ENCODE data around the gene PHLDA2. TPM values are rescaled to one million over a fixed set of nuclear protein-coding genes. Genes with fewer than 3 reads are reported as not detected.
A peak's percentile ranks its signal among the peaks of the same experiment; 100 is the strongest.

The PHLDA2 gene, protein sequence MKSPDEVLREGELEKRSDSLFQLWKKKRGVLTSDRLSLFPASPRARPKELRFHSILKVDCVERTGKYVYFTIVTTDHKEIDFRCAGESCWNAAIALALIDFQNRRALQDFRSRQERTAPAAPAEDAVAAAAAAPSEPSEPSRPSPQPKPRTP
- 7.2 TPM for total RNA-seq
- long read RNA-seq, transcript PHLDA2-201 (2 exons, 955 nt): major isoform, 7 of 7 reads
- long read RNA-seq, partial matches to known transcripts: 0 of 7 reads
- long read RNA-seq, other reads (novel, unspliced or antisense): 0 of 7 reads

DNA sequence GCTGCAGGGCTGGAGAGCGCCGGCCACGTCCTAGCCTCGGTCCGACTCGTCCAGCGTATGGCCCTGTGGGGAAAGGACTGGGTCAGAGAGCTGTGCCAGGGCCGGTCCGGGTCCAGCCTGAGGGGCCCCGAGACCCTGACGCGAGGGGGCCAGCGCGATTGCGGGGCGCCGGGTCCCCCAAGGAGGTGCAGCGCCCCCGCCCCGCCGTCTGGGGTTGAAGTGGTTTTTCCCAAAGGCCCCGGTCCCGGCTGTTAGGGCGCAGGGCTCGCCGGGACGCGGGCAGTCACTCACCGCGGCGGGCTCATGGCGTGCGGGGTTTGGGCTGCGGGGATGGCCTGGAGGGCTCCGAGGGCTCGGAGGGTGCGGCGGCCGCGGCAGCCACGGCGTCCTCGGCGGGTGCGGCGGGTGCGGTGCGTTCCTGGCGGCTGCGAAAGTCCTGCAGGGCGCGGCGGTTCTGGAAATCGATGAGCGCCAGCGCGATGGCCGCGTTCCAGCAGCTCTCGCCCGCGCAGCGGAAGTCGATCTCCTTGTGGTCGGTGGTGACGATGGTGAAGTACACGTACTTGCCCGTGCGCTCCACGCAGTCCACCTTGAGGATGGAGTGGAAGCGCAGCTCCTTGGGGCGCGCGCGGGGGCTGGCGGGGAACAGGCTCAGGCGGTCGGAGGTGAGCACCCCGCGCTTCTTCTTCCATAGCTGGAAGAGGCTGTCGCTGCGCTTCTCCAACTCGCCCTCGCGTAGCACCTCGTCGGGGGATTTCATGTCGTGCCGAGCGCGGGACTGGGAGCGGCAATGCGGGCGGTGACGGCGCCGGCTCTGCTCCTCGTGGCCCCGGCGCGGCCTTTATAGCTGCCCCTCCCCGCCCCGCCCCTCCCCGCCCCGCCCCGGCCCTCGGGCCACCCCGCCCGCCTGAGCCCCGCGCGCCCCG, at the start of gene PHLDA2:
Gene PHLDA2, minus strand, starts transcription at position 816 of the 926 bp plus-strand sequence. Its CDS starts 56 bp downstream, at position 760.
- Histone ChIP-seq H3K27ac (peak within 1 kb of the TSS; percentile 82), H3K4me1 (peaks cover 32% of the 10 kb centered on the region)
- TF ChIP-seq, protein P1, sequence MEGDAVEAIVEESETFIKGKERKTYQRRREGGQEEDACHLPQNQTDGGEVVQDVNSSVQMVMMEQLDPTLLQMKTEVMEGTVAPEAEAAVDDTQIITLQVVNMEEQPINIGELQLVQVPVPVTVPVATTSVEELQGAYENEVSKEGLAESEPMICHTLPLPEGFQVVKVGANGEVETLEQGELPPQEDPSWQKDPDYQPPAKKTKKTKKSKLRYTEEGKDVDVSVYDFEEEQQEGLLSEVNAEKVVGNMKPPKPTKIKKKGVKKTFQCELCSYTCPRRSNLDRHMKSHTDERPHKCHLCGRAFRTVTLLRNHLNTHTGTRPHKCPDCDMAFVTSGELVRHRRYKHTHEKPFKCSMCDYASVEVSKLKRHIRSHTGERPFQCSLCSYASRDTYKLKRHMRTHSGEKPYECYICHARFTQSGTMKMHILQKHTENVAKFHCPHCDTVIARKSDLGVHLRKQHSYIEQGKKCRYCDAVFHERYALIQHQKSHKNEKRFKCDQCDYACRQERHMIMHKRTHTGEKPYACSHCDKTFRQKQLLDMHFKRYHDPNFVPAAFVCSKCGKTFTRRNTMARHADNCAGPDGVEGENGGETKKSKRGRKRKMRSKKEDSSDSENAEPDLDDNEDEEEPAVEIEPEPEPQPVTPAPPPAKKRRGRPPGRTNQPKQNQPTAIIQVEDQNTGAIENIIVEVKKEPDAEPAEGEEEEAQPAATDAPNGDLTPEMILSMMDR (IDR thresholded peaks at IDR 0.05): no peak

DNA sequence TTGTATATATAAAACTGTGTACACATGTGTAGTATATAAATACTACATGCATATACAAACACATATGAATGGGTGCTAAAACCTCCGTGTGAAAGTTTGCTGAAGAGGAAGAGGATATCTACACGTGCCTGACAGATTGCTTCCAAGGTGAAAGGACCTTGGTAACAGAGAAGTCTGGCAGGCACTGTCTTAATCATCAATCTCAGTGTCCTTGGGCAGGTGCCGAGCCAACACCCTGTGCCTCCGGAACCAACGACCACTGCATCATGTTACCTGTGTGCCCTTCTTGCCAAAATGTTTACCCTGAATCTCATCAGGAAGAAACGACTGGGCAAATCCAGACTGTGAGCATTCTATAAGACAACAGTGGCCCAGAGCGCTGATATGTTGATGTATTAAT, 47.9 kb upstream of the PHLDA2 start:
- Histone ChIP-seq H3K4me1 (no peaks in the 10 kb centered on the region), H3K9me3 (no peaks in the 10 kb centered on the region), H3K36me3 (peaks cover 71% of the 10 kb centered on the region), H3K27ac (no peak overlapping the region), H3K27me3 (ENCODE audit: low read depth) (no peaks in the 10 kb centered on the region), H3K4me3 (no peak overlapping the region)
- no peak for ATAC-seq
- DNase-seq: no peak
- intact Hi-C loops (cut with DNase I): no loop called here
- TF ChIP-seq, protein P1 (IDR thresholded peaks at IDR 0.05): no peak

More for the DNA sequence above, at the start of gene PHLDA2:
- ATAC-seq (peak; percentile 49 to 54), DNase-seq (peak; percentile 72)
- Histone ChIP-seq H3K4me3 (peak within 1 kb of the TSS; percentile 62), H3K36me3 (no peaks in the 10 kb centered on the region), H3K9me3 (no peaks in the 10 kb centered on the region), H3K27me3 (ENCODE audit: low read depth) (peaks cover 14% of the 10 kb centered on the region)
- intact Hi-C loops (cut with DNase I): no loop called here

DNA sequence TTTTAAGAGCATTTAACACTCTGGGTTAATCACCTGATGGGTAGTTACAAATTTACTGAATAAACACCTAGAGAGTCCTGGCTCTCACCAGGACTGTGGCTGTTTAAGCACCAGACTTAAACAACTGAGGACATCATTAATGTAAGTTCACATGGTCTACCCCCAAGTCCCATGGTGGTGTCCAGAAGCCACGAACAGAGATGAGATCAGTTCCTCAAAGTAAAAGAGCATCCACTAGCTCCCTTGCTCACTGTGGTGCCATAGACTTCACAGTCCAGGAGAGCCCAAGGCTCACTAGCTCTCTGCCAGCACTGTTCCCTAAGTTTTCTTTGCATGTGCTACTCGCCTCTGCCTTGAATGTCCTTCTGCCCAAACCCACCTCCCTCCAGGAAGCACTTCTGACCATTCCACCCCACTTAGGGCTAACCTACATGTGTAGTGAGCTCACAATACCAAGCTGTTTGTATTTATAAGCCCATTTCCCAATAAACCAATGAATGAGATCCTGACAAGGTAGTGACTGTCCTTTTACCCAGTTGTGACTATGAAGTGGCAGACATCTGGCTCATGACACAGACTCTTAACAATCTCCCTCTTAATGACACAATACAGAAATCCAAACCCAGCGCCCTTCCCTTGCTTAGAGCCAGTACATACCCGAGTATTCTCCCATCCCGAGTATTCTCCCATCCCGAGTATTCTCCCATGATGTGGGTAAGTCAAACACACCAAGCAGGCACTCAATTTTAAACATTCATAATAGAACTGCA, 47.3 kb upstream of the PHLDA2 start:
- Histone ChIP-seq H3K9me3 (no peaks in the 10 kb centered on the region), H3K4me3 (no peak overlapping the region), H3K36me3 (peaks cover 77% of the 10 kb centered on the region), H3K27ac (no peak overlapping the region), H3K4me1 (no peaks in the 10 kb centered on the region), H3K27me3 (ENCODE audit: low read depth) (no peaks in the 10 kb centered on the region)
- no peak for ATAC-seq
- TF ChIP-seq, protein P1 (IDR thresholded peaks at IDR 0.05): no peak
- no peak for DNase-seq
- intact Hi-C loops (cut with DNase I): no loop called here

DNA sequence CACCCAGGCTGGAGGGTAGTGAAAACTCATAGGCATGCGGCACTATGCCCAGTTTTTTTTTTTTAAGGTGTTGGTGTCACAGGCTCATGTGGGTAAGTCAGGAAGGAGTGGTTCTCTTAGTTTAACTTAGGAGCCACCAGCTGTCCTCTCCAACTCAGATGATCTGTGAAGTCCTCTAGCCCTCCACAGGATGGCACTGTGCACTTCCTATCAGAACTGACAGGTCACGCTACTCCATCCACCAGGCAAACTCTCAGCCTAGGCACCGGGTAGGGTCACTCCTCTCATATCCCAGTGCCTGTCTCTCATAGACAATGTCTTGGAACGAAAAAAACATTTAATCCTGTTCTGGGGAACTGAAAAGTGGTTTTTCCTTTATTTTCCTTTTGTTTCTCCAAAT, 46.4 kb upstream of the PHLDA2 start:
- intact Hi-C loops (cut with DNase I): no loop called here
- peaks cover 86% of the 10 kb centered on the region for H3K36me3 ChIP-seq
- H3K4me3 ChIP-seq: no peak overlapping the region

More for the DNA sequence above, 46.4 kb upstream of the PHLDA2 start:
- ATAC-seq (peak; percentile 48 to 65), DNase-seq (no peak)
- TF ChIP-seq, protein P1 (IDR thresholded peaks at IDR 0.05): peak; percentile 31
- Histone ChIP-seq H3K9me3 (no peaks in the 10 kb centered on the region), H3K27me3 (ENCODE audit: low read depth) (no peaks in the 10 kb centered on the region), H3K4me1 (no peaks in the 10 kb centered on the region), H3K27ac (no peak overlapping the region)

Data from lower lobe of right lung (tissue), 2 donors.